ENCODE results near the gene RAD1.

RAD1 gene

GRCh38 chr5:34858790-34859189 lies 56.5 kb downstream of the RAD1 start:
- no peak for DNase-seq

GRCh38 chr5:34857894-34858293 lies 57.4 kb downstream of the RAD1 start:
- no peak for DNase-seq

DNA sequence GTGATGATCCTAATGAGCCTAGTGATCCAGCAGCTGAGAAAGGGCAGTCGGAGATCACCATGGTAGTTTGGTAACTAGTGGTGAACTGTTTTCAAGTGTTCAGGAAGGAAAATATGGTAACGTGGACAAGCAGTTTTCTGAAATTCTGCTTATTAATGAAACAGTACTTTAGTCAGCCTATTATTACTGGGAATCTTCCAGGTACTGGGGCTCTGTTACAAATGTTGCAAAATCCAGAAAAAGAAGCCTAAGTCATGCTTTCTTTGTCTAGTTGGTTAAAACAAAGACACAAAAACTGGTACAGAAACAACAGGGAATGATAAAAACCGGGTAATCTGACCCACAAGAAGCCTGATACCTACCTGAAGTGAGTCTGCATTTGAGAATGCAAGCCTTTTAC lies 58.1 kb downstream of the RAD1 start:
- no peak for DNase-seq

Data from hematopoietic multipotent progenitor cell treated with erythropoietin and hydrocortisone succinate and interleukin-3 and kit ligand, for 4 days (in vitro differentiated cells).